Lung (tissue), 12 donors: ENCODE results near the gene SLC17A7. TPM values are rescaled to one million over a fixed set of nuclear protein-coding genes. Genes with fewer than 3 reads are reported as not detected.
"Not testable (repeated sequence)": the region's sequence is repeated elsewhere in the genome, so short reads cannot be mapped to it uniquely, and the experiment has no call there.

Experiments used
- ATAC-seq: fragments of 200-7000 bp; cut with Tn5 transposase; one replicate; pipeline ENCODE4 v1.9.1; 2020; ENCODE audit warnings: moderate number of reproducible peaks; ENCODE audit not compliant: insufficient read depth, low FRiP score
- DNase-seq, 3 donors: peaks; one replicate each; pipeline ENCODE4 v3.0.0-alpha.2; 2013 to 2017
- H3K27ac ChIP-seq, 2 donors: one replicate each; pipeline ENCODE4 v1.5.1; 2013; ENCODE audit warnings: mild to moderate bottlenecking in 2 of 2, moderate library complexity in 2 of 2, control low read depth in 1 of 2, inconsistent platforms in 1 of 2, low read depth in 1 of 2, low read length in 1 of 2
- H3K27me3 ChIP-seq, 3 donors: one replicate each; pipeline ENCODE4 v1.5.1; 2013; ENCODE audit warnings: low read length in 2 of 3; ENCODE audit not compliant: control insufficient read depth in 3 of 3, insufficient read depth in 3 of 3
- H3K36me3 ChIP-seq, 4 donors: one replicate each; pipeline ENCODE4 v1.5.1; 2013; ENCODE audit warnings: low read length in 4 of 4, mild to moderate bottlenecking in 1 of 4, moderate library complexity in 1 of 4; ENCODE audit not compliant: control insufficient read depth in 4 of 4, insufficient read depth in 4 of 4
- H3K4me1 ChIP-seq, 5 donors: one replicate each; pipeline ENCODE4 v1.5.1; 2013; ENCODE audit warnings: low read length in 5 of 5, mild to moderate bottlenecking in 2 of 5, moderate library complexity in 1 of 5; ENCODE audit not compliant: control insufficient read depth in 5 of 5, insufficient read depth in 5 of 5
- H3K4me3 ChIP-seq: one replicate; pipeline ENCODE4 v1.5.1; 2013; ENCODE audit warnings: mild to moderate bottlenecking, control low read depth, moderate library complexity
- H3K9ac ChIP-seq, 2 donors: one replicate each; pipeline ENCODE4 v1.5.1; 2013; ENCODE audit warnings: low read length in 2 of 2, control low read depth in 1 of 2; ENCODE audit not compliant: insufficient read depth in 1 of 2
- H3K9me3 ChIP-seq, 4 donors: one replicate each; pipeline ENCODE4 v1.5.1; 2013; ENCODE audit warnings: low read length in 3 of 4, mild to moderate bottlenecking in 1 of 4, moderate library complexity in 1 of 4; ENCODE audit not compliant: control insufficient read depth in 4 of 4, insufficient read depth in 3 of 4
- whole genome bisulfite sequencing, 2 donors: extraction: QIAGEN DNeasy Blood & Tissue Kit; methylation state at CpG; one replicate each; pipeline ENCODE4 v1.1.7; 2013; 5-methylcytosine and 5-hydroxymethylcytosine counted together
- polyA plus RNA-seq, 2 donors: library from polyadenylated mRNA; stranded (reverse); fragments of 200-250 nt; gene quantifications; one replicate each; pipeline ENCODE4 v1.2.1, GENCODE V29; 2013
- total RNA-seq, 2 donors: library from RNA; depleted of rRNA in 1 of 2; stranded (reverse); fragments of >200 nt in 1 of 2; gene quantifications; one replicate each; pipeline ENCODE4 v1.2.1, GENCODE V29; 2014 to 2021
- TF ChIP-seq, protein P1 (sequence below): IDR thresholded peaks from 2 replicates; pipeline ENCODE4 v1.5.1; 2012; ENCODE audit warnings: mild to moderate bottlenecking; ENCODE audit errors: control extremely low read depth, extremely low read depth
- donor health status: control.
- donor health status: control.
- donor health status: Bipolar disorder and iron deficiency.
- donor health status: healthy.
- donor health status: DM: yes; HTN: yes; CAD: no.

Gene SLC17A7
- total and polyA plus RNA-seq, 4 donors = 0.10 to 0.51 (median 0.30) TPM

- H3K27ac ChIP-seq = no peak overlapping the region
- WGBS, 2 donors = 93 to 99% methylated on average over 6 of the region's 6 CpGs
Observed at GRCh38 chr19:49448432-49448786, 7.1 kb upstream of the SLC17A7 start.

GRCh38 chr19:49447485-49448431 is 6.4 kb upstream of the SLC17A7 start:
- WGBS, 2 donors = 82 to 86% methylated on average over 32 of the region's 32 CpGs
- Histone ChIP-seq H3K9me3 (no peaks in the 10 kb centered on the region), H3K4me1 (peaks cover 0 to 6% (median 3%) of the 10 kb centered on the region in 5 donors), H3K27ac (no peak overlapping the region), H3K36me3 (peaks cover 0 to 21% (median 9%) of the 10 kb centered on the region in 4 donors), H3K4me3 (no peak overlapping the region), H3K9ac (no peak overlapping the region), H3K27me3 (peaks cover 0 to under 1% (median 0%) of the 10 kb centered on the region in 3 donors)
- ATAC-seq (no peak), DNase-seq (no peak)
- TF ChIP-seq, protein P1, sequence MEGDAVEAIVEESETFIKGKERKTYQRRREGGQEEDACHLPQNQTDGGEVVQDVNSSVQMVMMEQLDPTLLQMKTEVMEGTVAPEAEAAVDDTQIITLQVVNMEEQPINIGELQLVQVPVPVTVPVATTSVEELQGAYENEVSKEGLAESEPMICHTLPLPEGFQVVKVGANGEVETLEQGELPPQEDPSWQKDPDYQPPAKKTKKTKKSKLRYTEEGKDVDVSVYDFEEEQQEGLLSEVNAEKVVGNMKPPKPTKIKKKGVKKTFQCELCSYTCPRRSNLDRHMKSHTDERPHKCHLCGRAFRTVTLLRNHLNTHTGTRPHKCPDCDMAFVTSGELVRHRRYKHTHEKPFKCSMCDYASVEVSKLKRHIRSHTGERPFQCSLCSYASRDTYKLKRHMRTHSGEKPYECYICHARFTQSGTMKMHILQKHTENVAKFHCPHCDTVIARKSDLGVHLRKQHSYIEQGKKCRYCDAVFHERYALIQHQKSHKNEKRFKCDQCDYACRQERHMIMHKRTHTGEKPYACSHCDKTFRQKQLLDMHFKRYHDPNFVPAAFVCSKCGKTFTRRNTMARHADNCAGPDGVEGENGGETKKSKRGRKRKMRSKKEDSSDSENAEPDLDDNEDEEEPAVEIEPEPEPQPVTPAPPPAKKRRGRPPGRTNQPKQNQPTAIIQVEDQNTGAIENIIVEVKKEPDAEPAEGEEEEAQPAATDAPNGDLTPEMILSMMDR = no peak

More at GRCh38 chr19:49448432-49448786, 7.1 kb upstream of the SLC17A7 start:
- TF ChIP-seq, protein P1 = no peak
- Histone ChIP-seq H3K4me3 (no peak overlapping the region), H3K36me3 (peaks cover 0 to 21% (median 9%) of the 10 kb centered on the region in 4 donors), H3K4me1 (peaks cover 0 to 6% (median 3%) of the 10 kb centered on the region in 5 donors), H3K9ac (no peak overlapping the region), H3K27me3 (no peaks in the 10 kb centered on the region), H3K9me3 (no peaks in the 10 kb centered on the region)
- no peak for DNase-seq
- no peak for ATAC-seq

DNA sequence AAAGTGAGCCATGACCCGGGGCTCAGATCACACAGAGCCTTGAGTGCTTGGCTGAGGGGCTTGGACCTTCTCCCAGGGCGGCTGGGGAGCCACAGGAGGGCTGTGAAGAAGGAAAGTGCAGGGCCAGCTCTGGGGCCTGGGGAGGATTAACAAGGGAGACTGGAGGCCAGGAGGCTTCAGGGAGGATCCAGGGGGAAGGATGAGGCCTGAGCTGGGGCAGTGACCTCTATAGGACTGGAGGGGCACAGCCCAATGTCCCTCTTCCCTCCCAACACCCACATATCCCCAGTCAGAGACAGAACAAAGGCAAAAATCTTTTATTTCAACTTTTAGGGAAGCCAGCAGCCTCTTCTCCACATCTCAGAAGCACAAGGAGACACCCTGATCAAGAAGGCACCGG is 4.7 kb upstream of the SLC17A7 start:
- Histone ChIP-seq H3K4me3 (no peak overlapping the region), H3K9me3 (no peaks in the 10 kb centered on the region), H3K9ac (no peak overlapping the region), H3K27ac (no peak overlapping the region), H3K36me3 (peaks cover 0 to 21% (median 9%) of the 10 kb centered on the region in 4 donors), H3K4me1 (peaks cover 0 to 6% (median 3%) of the 10 kb centered on the region in 5 donors), H3K27me3 (peaks cover 0 to 15% (median 10%) of the 10 kb centered on the region in 3 donors)
- DNase-seq (no peak), ATAC-seq (no peak)
- TF ChIP-seq, protein P1 = no peak
- WGBS, 2 donors = 72 to 97% methylated on average over 3 of the region's 3 CpGs

DNA sequence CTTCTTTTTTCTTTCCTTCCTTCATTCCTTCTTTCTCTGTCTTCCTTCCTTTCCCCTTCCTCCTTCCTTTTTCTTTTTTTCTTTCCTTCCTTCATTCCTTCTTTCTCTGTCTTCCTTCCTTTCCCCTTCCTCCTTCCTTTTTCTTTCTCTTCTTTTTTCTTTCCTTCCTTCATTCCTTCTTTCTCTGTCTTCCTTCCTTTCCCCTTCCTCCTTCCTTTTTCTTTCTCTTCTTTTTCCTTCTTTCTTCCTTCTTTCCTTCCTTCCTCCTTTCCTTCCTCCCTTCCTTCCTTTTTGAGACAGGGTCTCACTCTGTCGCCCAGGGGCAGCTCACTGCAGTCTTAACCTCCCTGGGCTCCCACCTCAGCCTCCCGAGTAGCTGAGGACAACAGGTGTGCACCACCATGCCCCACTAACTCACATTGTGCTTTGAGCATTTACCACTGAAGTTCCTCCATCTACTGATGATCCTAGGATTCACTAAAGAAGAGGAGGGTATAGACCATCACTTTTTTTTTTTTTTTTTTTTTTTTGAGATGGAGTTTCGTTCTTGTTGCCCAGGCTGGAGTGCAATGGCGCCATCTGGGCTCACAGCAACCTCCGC is 2.9 kb upstream of the SLC17A7 start:
- not testable (repeated sequence) for H3K4me3 ChIP-seq, H3K27ac ChIP-seq, DNase-seq, H3K4me1 ChIP-seq, H3K9ac ChIP-seq, ATAC-seq, H3K9me3 ChIP-seq
- Histone ChIP-seq H3K36me3 (peaks cover 0 to 20% (median 4%) of the 10 kb centered on the region in 4 donors), H3K27me3 (peaks cover 0 to 33% (median 28%) of the 10 kb centered on the region in 3 donors)
- 58 to 71% methylated on average over 5 of the region's 5 CpGs for WGBS, 2 donors
